GM18507 (cell line): ENCODE results near the gene MFRP.

Experiments
- DNase-seq: peaks from one replicate; pipeline ENCODE4 v3.0.0; 2011; ENCODE audit warnings: low read depth; ENCODE audit not compliant: insufficient read length; ENCODE audit errors: extremely low spot score
- FAIRE-seq: peaks from 2 replicates; lab custom pipeline; 2011; peaks lifted over from hg19 to GRCh38; lab: Jason Lieb, UNC

MFRP gene

GRCh38 chr11:119322921-119323531, 23.5 kb downstream of the MFRP start:
- DNase-seq: no peak
- FAIRE-seq: no peak

GRCh38 chr11:119322360-119322739, 24.2 kb downstream of the MFRP start:
- FAIRE-seq: no peak
- DNase-seq: no peak

GRCh38 chr11:119320776-119321524, 25.6 kb downstream of the MFRP start:
- FAIRE-seq (no peak), DNase-seq (peak; percentile 46)

- DNase-seq (no peak), FAIRE-seq (no peak)
Measured at GRCh38 chr11:119320240-119320775, 26.2 kb downstream of the MFRP start.

- FAIRE-seq (no peak), DNase-seq (no peak)
Measured at GRCh38 chr11:119319700-119320239, 26.7 kb downstream of the MFRP start.

- DNase-seq: no peak
- FAIRE-seq: no peak
Measured at GRCh38 chr11:119319136-119319699, 27.3 kb downstream of the MFRP start.

- FAIRE-seq (peak; percentile 75), DNase-seq (no peak)
Measured at GRCh38 chr11:119318240-119319135, 28.0 kb downstream of the MFRP start.

- no peak for FAIRE-seq
- no peak for DNase-seq
Measured at GRCh38 chr11:119317592-119318239, 28.8 kb downstream of the MFRP start.

GRCh38 chr11:119316729-119317591, 29.5 kb downstream of the MFRP start, which contains the start of gene MCAM:
TSS of gene MCAM (minus strand) at chr11:119317130. CDS start at chr11:119317101, 29 bp downstream.
- no peak for DNase-seq
- no peak for FAIRE-seq

- DNase-seq (no peak), FAIRE-seq (no peak)
Measured at GRCh38 chr11:119316016-119316728, 30.3 kb downstream of the MFRP start.

GRCh38 chr11:119315131-119316015, 31.1 kb downstream of the MFRP start:
- FAIRE-seq (peak; percentile 9), DNase-seq (no peak)

GRCh38 chr11:119314726-119315125, 31.8 kb downstream of the MFRP start:
- no peak for FAIRE-seq
- no peak for DNase-seq

GRCh38 chr11:119310682-119311052, 35.8 kb downstream of the MFRP start:
- FAIRE-seq: no peak
- DNase-seq: no peak

- FAIRE-seq: no peak
- DNase-seq: no peak
Measured at GRCh38 chr11:119309953-119310681, 36.4 kb downstream of the MFRP start.

- DNase-seq: no peak
- no peak for FAIRE-seq
Measured at GRCh38 chr11:119309411-119309810, 37.1 kb downstream of the MFRP start.

- FAIRE-seq (no peak), DNase-seq (no peak)
Measured at GRCh38 chr11:119307974-119308373, 38.5 kb downstream of the MFRP start.
